ENCODE measurements around the gene FBXL16.
"Not testable (repeated sequence)": the region's sequence is repeated elsewhere in the genome, so short reads cannot be mapped to it uniquely, and the experiment has no call there.

DNA sequence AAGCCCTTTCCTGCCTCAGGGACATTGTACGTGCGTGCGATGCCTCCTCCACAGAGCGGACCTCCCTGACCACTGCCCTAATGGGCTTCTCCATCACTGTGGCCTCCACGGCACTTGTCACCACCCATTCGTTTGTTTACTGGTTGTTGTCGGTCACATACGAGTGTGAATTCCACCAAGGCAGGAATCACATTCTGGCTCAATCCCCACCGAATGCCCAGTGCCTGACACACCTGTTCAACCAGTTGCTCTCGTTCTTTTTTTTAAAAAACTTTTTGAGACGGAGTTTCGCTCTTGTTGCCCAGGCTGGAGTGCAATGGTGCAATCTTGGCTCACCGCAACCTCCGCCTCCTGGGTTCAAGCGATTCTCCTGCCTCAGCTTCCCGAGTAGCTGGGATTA lies 14.4 kb downstream of the FBXL16 start:
- TF ChIP-seq, protein P1, sequence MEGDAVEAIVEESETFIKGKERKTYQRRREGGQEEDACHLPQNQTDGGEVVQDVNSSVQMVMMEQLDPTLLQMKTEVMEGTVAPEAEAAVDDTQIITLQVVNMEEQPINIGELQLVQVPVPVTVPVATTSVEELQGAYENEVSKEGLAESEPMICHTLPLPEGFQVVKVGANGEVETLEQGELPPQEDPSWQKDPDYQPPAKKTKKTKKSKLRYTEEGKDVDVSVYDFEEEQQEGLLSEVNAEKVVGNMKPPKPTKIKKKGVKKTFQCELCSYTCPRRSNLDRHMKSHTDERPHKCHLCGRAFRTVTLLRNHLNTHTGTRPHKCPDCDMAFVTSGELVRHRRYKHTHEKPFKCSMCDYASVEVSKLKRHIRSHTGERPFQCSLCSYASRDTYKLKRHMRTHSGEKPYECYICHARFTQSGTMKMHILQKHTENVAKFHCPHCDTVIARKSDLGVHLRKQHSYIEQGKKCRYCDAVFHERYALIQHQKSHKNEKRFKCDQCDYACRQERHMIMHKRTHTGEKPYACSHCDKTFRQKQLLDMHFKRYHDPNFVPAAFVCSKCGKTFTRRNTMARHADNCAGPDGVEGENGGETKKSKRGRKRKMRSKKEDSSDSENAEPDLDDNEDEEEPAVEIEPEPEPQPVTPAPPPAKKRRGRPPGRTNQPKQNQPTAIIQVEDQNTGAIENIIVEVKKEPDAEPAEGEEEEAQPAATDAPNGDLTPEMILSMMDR (IDR thresholded peaks at IDR 0.05), result not testable (repeated sequence)
- not testable (repeated sequence) for TF ChIP-seq POLR2AphosphoS5, POLR2A (IDR thresholded peaks at IDR 0.05)

Measured in breast epithelium (tissue), 3 donors.